ENCODE measurements around the gene CENPM. TPM values are rescaled to one million over a fixed set of nuclear protein-coding genes. Genes with fewer than 3 reads are reported as not detected.

CENPM gene
- total RNA-seq, 2 experiments from 2014 or later: 189 to 354 TPM

- no peaks in the 10 kb centered on the region for H3K9me2 ChIP-seq (ENCODE audit: insufficient read depth, low read length)
- POLR2A ChIA-PET: interaction anchor here (0.7 kb wide), 1 partner anchor 79 kb away, joined by 10 read pairs; no protein-coding TSS in a partner anchor
- TF ChIP-seq EZH2phosphoT487 (IDR thresholded peaks at IDR 0.05; ENCODE audit: borderline replicate concordance, low read depth, low read length) (no peak), CTCF (conservative IDR thresholded peaks at IDR 0.05; ENCODE audit: low read length) (no peak)
- no peaks in the 10 kb centered on the region for H3K36me3 ChIP-seq (ENCODE audit: insufficient read depth, low read length)
- intact Hi-C loops (cut with micrococcal nuclease; ENCODE audit: unreplicated experiment): loop anchor here (10.0 kb wide), 1 partner anchor 75 kb away; no protein-coding TSS in a partner anchor
- no peak overlapping the region for H3K27ac ChIP-seq (ENCODE audit: low read depth, low read length, poor library complexity, severe bottlenecking)
- no peaks in the 10 kb centered on the region for H3K79me2 ChIP-seq (ENCODE audit: insufficient read depth, low read depth, low read length)
- DNase-seq (ENCODE audit: low spot score): no peak
- no peaks in the 10 kb centered on the region for H4K20me1 ChIP-seq (ENCODE audit: insufficient read depth, low read length)
- H2AFZ ChIP-seq (ENCODE audit: low read length): no peak overlapping the region
- H3K9me3 ChIP-seq (ENCODE audit: low read length): no peaks in the 10 kb centered on the region
- CTCF ChIA-PET (ENCODE audit: unreplicated experiment): no interaction called here
- H3K4me2 ChIP-seq (ENCODE audit: low read length): no peak overlapping the region
- BruUV-seq (replicated peaks): no TSS peak
- H3K4me3 ChIP-seq (ENCODE audit: low read depth, low read length, poor library complexity, severe bottlenecking): no peak overlapping the region
- no peaks in the 10 kb centered on the region for H3K4me1 ChIP-seq (ENCODE audit: insufficient read depth, low read length, poor library complexity, severe bottlenecking)
Observed at GRCh38 chr22:41979423-41980250, 32.7 kb upstream of the CENPM start.

- CTCF ChIA-PET (ENCODE audit: unreplicated experiment): no interaction called here
- BruUV-seq (replicated peaks): no TSS peak
Observed at GRCh38 chr22:41978732-41979131, 31.8 kb upstream of the CENPM start.

More at GRCh38 chr22:41978732-41979131, 31.8 kb upstream of the CENPM start:
- intact Hi-C loops (cut with micrococcal nuclease; ENCODE audit: unreplicated experiment): loop anchor here (10.0 kb wide), 1 partner anchor 76 kb away; no protein-coding TSS in a partner anchor
- TF ChIP-seq EZH2phosphoT487 (IDR thresholded peaks at IDR 0.05; ENCODE audit: borderline replicate concordance, low read depth, low read length) (no peak), CTCF (conservative IDR thresholded peaks at IDR 0.05; ENCODE audit: low read length) (no peak)
- Histone ChIP-seq H3K36me3 (ENCODE audit: insufficient read depth, low read length) (no peaks in the 10 kb centered on the region), H2AFZ (ENCODE audit: low read length) (no peak overlapping the region), H3K9me3 (ENCODE audit: low read length) (no peaks in the 10 kb centered on the region), H3K4me2 (ENCODE audit: low read length) (no peak overlapping the region), H3K4me1 (ENCODE audit: insufficient read depth, low read length, poor library complexity, severe bottlenecking) (no peaks in the 10 kb centered on the region), H3K9me2 (ENCODE audit: insufficient read depth, low read length) (no peaks in the 10 kb centered on the region), H3K79me2 (ENCODE audit: insufficient read depth, low read depth, low read length) (no peaks in the 10 kb centered on the region), H4K20me1 (ENCODE audit: insufficient read depth, low read length) (no peaks in the 10 kb centered on the region), H3K27ac (ENCODE audit: low read depth, low read length, poor library complexity, severe bottlenecking) (no peak overlapping the region), H3K4me3 (ENCODE audit: low read depth, low read length, poor library complexity, severe bottlenecking) (no peak overlapping the region)
- no peak for DNase-seq (ENCODE audit: low spot score)
- POLR2A ChIA-PET: no interaction called here
